ENCODE measurements around the gene LAPTM5. TPM values are rescaled to one million over a fixed set of nuclear protein-coding genes. Genes with fewer than 3 reads are reported as not detected.

The LAPTM5 gene
- total RNA-seq, 1 donor from 2014 or later = 39.8 TPM

DNA sequence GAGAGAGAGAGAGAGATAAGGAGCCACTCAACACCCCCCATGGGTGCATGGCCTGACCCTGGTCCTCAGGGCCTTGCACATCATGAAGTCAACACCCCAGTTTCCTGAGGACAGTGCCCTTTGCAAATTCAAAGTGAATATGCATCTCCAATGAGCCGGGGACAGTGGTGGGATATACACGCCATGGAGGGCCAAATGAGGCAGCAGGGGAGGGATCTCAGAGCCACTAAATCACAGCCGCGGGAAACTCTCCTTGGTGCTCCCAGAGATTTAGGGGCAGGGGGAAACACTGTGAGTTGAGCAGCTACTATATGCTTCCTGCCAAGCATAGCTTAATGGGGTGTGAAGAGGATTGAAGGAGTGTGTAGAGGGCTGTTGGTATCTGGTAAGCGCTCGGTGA is 69.7 kb downstream of the LAPTM5 start:
- Histone ChIP-seq H3K9me3 (no peaks in the 10 kb centered on the region), H3K4me1 (peaks cover 50% of the 10 kb centered on the region), H3K36me3 (no peaks in the 10 kb centered on the region), H3K27ac (peak overlapping the region; percentile 97), H3K27me3 (no peaks in the 10 kb centered on the region), H3K4me3 (no peak overlapping the region)
- TF ChIP-seq POLR2A (IDR thresholded peaks at IDR 0.05) (no peak), POLR2AphosphoS5 (IDR thresholded peaks at IDR 0.05; ENCODE audit: insufficient read depth in 1 of 2, low read depth in 1 of 2) (no peak)
- TF ChIP-seq, protein P1, sequence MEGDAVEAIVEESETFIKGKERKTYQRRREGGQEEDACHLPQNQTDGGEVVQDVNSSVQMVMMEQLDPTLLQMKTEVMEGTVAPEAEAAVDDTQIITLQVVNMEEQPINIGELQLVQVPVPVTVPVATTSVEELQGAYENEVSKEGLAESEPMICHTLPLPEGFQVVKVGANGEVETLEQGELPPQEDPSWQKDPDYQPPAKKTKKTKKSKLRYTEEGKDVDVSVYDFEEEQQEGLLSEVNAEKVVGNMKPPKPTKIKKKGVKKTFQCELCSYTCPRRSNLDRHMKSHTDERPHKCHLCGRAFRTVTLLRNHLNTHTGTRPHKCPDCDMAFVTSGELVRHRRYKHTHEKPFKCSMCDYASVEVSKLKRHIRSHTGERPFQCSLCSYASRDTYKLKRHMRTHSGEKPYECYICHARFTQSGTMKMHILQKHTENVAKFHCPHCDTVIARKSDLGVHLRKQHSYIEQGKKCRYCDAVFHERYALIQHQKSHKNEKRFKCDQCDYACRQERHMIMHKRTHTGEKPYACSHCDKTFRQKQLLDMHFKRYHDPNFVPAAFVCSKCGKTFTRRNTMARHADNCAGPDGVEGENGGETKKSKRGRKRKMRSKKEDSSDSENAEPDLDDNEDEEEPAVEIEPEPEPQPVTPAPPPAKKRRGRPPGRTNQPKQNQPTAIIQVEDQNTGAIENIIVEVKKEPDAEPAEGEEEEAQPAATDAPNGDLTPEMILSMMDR (IDR thresholded peaks at IDR 0.05) = no peak
- intact Hi-C loops (cut with DNase I) = no loop called here
- no peak for DNase-seq (ENCODE audit: extremely low spot score in 2 of 2)

DNA sequence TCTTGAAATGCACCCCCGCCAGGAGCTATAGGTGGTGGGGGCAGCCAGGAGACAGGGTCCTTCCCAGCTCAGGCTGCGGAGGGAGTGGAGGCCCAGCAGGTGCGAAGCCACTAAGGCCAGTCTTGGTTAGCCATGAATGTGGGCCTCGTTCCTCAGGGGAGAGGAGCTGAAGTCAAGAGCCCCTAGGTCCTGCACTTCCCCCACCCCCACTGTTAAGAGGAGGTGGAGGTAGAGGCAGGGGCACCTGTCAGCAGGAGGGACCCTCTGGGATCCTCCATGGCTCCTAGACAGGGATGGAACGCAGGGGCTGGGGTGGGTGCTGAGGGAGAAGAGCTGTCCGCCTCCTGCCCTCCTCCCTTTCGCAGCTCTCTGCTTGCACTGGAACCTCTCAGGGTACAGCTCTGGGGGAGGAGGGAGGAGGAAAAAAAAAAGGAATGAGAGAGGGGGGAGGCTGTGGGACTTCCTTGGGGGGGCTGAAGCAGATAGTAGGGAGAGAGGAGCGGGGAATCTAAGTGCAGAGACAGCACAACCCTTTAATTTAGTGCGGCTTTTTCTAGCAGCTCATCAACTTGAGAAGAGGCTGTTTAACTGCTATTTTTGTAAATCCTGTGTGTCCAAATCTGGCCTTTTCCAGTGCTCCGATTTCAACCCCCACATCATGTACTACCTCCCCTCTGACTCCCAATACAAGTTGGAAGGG is 71.2 kb downstream of the LAPTM5 start:
- H3K27ac ChIP-seq = peak overlapping the region; percentile 97
- intact Hi-C loops (cut with DNase I) = no loop called here

DNA sequence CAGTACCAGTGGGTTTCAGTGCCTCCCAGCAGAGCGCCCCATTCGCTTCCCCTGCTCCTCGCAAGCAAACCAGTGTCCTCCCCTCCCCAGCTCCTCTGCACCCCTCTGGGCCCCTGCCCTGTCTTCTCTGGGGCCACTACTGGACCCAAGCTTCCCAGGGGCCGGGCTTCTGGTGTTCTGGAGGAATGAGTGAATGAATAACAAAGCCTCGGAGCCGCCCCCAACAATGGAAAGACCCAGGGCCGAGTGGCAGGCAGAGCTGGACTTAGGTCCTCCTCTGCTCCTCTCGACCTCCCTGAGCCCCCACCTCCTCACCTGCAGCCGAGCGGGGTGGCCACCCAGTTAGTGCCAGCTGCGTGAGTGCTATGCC is 71.8 kb downstream of the LAPTM5 start:
- no peak for DNase-seq (ENCODE audit: extremely low spot score in 2 of 2)
- H3K27ac ChIP-seq = peak overlapping the region; percentile 97
- peaks cover 61% of the 10 kb centered on the region for H3K4me1 ChIP-seq
- TF ChIP-seq, protein P1 (IDR thresholded peaks at IDR 0.05) = no peak
- TF ChIP-seq POLR2A (IDR thresholded peaks at IDR 0.05) (no peak), POLR2AphosphoS5 (IDR thresholded peaks at IDR 0.05; ENCODE audit: insufficient read depth in 1 of 2, low read depth in 1 of 2) (no peak)
- H3K4me3 ChIP-seq = peak overlapping the region in 1 of 2 donors; percentile 11
- no peaks in the 10 kb centered on the region for H3K36me3 ChIP-seq
- H3K9me3 ChIP-seq = no peaks in the 10 kb centered on the region
- H3K27me3 ChIP-seq = no peaks in the 10 kb centered on the region
- intact Hi-C loops (cut with DNase I) = no loop called here

More for the DNA sequence above, 71.2 kb downstream of the LAPTM5 start:
- no peaks in the 10 kb centered on the region for H3K36me3 ChIP-seq
- H3K4me1 ChIP-seq = peaks cover 59% of the 10 kb centered on the region
- TF ChIP-seq POLR2A (IDR thresholded peaks at IDR 0.05) = peak in 1 of 2 donors; percentile 23
- TF ChIP-seq, protein P1 (IDR thresholded peaks at IDR 0.05) = no peak
- TF ChIP-seq POLR2AphosphoS5 (IDR thresholded peaks at IDR 0.05; ENCODE audit: insufficient read depth in 1 of 2, low read depth in 1 of 2) = peak; percentile 31 to 64
- no peaks in the 10 kb centered on the region for H3K9me3 ChIP-seq
- DNase-seq (ENCODE audit: extremely low spot score in 2 of 2) = no peak
- H3K4me3 ChIP-seq = peak overlapping the region in 1 of 2 donors; percentile 11
- H3K27me3 ChIP-seq = no peaks in the 10 kb centered on the region

DNA sequence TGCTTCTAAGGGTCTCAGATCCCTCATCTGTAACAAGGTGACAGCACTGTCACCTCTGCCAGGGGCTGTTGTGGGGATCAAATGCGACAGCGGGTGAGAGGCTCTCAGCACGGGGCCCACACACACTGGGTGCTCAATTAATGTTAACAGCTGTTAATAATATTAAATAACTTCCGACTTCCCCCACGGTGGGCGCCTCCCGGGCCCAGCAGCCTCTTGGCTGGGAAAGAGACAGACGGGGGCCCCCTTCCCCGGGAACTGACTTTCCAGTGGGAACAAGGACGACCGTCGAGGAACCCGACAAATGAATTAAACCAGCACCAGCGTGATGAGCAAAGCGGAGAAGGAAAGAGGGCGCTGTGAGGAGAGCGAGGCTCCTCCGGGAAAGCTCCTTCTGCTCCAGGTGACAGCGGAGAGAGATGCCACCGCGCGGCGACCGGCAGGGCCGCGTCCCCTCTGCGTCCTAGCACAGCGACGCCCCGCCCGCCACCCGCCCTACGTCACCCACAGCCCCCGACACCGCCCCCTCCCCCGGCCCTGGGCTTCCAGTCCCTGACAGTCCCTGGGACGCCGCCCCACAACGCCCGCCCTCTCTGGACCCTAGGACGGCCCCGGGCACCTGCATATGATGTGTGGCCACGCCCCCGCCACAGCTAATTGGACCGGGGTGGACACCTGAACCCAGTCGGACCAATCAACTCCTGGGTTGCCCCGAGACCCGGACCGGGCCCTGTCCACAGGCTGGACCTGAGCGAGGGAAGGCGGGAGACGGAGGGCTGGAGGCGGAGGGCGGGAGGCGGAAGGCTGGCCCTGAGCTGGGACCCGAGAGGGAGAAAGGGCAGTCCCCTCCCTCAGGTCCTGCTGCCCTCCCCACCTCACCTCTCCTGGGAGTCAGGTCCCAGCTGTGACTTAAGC is 72.4 kb downstream of the LAPTM5 start:
- Histone ChIP-seq H3K36me3 (no peaks in the 10 kb centered on the region), H3K9me3 (no peaks in the 10 kb centered on the region), H3K4me1 (peaks cover 60% of the 10 kb centered on the region), H3K4me3 (peak overlapping the region in 1 of 2 donors; percentile 11), H3K27ac (peak overlapping the region; percentile 97), H3K27me3 (no peaks in the 10 kb centered on the region)
- DNase-seq (ENCODE audit: extremely low spot score in 2 of 2) = no peak
- intact Hi-C loops (cut with DNase I) = no loop called here
- TF ChIP-seq POLR2AphosphoS5 (IDR thresholded peaks at IDR 0.05; ENCODE audit: insufficient read depth in 1 of 2, low read depth in 1 of 2) = no peak
- no peak for TF ChIP-seq POLR2A (IDR thresholded peaks at IDR 0.05)
- TF ChIP-seq, protein P1 (IDR thresholded peaks at IDR 0.05) = no peak

Measured in vagina (tissue), 2 donors.